Endothelial cell of hepatic sinusoid (primary cell): Measurements from ENCODE around the gene SHROOM4.

Experiments
- in situ Hi-C: cut with HindIII; loops from 2 replicates; pipeline ENCODE4 v1.10.0; 2017; ENCODE audit warnings: low sequenced_read_pairs

SHROOM4 gene

DNA sequence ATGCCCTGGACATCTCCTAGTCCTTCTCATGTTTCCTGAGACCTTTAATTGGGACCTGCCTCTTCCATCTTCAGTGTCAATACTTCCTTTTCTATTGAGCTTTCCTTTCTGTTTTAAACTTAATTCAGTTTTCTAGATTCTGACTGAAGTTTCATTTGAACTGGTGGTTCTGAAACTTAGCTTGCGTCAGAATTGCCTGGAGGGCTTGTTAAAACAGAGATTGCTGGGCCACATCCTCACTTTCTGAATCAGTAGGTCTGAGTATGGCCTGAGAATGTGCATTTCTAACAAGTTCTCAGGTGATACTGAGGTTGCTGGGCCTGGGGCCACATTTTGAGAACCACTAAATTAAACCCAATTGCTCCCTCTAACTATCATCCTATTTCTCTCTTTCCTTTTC, 191.2 kb downstream of the SHROOM4 start:
- in situ Hi-C loops: no loop called here

DNA sequence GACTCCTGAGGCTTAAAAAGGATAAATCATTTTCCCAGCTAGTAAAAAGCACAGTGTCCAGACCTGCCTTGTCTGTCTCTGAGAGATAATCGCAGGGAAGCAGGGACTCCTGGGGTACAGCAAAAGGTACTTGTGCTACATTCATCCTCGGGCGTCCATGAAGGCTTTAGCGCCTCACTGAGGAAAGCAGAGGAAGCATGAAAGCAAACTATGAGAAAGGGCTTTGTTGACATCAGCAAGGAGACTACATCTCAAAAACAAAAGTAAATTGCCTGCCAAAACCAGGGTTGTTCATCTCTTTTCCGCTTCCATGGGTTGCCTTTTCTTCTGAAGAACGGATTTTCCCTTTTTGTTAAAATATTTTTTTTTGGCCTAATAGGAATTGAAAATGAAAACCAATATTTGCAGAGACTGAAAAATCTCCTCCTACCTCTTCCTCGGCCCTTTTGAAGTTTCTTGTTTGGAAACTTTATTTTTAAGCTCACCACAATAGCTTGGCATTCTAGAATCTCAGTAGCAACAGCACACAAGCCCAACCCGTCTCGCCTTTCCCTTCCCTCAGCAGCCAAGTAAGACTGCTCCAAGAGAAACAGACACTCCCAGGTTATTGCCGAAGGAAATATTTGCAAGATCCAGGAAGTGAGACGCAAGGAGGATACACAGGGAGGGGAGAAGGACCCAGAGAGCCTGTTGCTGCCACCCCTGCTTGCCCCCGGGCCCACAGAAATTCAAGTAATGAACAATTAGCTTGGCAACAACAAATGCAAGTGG, 195.0 kb downstream of the SHROOM4 start:
- in situ Hi-C loops: no loop called here

DNA sequence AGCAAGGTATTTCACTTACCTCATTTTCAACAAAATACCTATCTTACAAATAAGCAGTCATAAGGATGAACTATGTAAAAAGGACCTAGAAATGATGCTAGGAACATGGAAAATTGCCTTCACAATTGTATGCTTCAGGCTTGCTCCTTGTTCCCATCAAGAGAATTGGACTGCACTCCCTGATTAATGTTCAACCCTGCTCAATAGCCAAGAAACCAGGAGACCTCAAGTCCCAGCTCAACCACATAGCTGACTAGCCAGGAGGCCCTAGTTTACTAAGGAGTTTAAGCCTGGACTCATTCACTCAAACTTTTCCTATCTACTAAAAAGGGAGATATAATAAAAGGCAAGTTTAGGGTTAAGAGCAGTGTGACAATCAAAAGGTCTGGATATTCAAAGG, 196.8 kb downstream of the SHROOM4 start:
- in situ Hi-C loops: no loop called here

- in situ Hi-C loops: no loop called here
Observed at GRCh38 chrX:50615570-50616158, 198.3 kb downstream of the SHROOM4 start.

DNA sequence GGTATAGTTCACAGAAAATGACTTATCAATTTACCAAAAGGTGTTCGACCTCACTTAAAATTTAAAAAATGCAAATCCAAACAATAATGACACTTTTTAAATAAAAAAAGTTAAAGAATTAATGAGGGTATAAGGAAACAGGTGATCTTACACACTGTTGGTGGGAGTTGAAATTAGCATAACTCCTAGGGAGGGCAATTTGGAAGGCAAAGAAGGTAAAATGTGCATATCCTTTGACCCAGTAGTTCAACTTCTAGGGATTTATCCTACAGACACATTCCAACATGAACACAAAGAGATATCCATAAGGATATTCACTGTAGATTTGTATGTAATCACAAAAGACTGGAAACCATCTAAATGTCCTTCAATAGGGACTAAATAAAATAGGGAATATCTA, 199.5 kb downstream of the SHROOM4 start:
- in situ Hi-C loops: no loop called here

DNA sequence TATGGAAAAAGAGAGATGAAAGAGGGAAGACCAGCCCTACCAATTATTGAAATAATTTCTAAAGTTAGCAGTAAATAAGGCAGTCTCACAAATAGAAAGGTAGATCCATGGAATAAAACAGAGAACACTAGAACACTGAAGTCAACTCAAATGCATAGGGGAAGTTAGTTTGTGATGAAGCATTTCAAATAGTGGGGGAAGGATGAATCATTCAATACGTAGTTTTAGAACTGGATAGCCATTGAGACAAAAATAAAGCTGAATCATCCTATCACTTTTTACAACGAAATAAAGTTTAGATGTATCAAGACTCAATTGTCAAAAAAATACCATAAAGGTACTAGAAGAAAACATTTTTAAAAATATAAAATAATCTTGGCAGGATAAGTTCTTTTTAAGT, 200.1 kb downstream of the SHROOM4 start:
- in situ Hi-C loops: no loop called here

DNA sequence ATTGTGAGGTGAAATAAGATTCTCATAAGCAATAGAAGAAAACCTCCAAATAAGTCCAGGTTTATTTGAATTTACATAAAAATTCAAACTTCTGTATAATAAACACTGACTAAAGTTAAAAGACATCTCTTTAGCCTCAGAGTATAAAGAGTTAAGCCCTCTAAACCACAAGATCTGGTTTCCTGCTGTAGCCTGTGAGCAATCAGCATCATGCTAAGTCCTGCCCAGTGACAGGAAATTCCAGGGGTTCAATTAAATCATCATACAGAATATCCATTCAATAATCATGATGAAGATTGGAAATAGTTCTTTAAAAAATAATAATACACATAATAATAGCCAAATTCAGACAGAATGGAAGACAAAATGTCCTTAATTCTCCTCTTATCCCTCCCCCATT, 204.2 kb downstream of the SHROOM4 start:
- in situ Hi-C loops: no loop called here

DNA sequence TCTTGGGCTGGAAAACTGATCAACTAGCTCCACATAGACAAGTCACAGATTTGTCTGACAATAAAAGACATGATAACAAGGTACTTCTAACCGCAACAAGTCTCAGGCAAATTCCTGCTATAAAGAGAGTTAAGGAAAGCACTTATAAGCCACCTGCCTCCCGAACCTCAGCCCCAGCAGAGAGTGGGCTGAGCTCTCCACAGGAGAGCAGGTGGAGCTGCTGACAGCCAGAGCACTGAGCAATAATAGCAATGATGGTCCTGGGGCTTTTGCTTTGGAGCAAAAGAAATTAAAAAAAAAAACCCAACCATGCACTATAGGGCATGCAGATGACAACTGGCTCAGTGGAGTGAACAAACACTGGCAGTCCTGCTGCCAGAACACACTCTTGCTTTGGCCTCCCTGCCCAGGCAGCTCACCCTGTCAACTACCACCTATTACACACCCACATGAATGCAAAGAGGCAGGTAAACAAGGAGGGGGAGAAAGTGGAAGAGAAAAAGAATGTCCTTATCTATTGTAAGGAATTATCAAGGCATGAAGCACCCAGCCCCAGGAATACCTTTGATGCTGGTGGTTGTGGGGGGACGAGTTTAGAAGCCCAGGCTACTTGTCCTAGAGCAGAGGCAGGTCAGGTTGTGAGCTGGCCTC, 207.6 kb downstream of the SHROOM4 start:
- in situ Hi-C loops: no loop called here

DNA sequence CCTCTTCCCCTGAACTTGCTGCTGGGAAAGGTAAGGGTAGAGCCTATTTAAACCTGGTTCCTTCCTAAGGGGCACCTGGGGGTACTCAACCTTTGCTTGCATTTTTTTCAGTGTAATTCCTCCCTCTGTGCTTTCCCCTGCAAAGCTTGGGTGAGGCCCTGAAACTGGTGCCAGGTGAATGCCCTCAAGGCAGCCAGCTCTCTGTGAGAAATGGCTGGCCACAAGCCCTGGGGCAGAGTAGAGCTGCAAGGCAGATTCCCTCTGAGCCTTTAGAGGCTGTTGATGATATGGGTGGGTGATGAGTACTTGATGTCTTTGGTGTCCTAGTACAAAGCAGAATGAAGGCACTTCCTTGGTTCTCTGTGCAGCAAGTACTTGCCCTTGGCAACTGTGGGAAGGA, 217.9 kb downstream of the SHROOM4 start:
- in situ Hi-C loops: no loop called here

DNA sequence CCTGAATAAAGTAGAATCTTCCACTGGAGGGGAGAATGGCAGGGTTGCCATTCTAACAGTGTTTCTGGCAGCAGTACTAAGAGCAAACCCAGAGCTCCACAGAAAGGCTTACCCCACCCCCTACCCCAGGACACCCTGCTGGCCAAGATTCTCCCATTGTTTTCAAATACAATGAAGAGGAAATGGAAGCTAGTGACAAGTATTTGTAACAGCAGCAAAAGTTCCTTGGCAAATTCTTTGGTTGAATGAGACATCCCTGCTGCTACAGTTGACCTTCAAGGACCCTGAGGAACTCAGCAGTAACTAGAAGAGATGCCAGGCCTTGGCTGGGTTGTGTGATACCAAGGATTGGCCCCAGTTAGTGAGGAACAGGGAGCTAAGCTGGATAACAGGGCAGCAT, 219.2 kb downstream of the SHROOM4 start:
- in situ Hi-C loops: no loop called here

DNA sequence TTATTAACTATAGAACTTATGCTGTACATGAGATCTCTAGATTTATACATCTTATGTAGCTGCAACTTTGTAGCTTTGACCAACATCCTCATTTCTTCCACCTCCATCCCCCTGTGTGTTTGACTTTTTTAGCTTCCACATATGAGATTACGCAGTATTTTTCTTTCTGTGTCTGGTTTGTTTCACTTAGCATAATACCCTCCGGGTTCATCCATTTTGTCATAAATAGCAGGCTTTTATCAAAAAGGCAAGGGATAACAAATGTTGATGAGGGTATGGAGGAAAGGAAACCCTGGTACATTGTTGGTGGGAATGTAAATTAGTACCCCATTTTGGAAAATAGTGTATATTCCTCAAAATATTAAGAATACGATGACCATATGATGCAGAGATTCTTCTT, 227.0 kb downstream of the SHROOM4 start:
- in situ Hi-C loops: no loop called here

- in situ Hi-C loops: no loop called here
Observed at GRCh38 chrX:50586407-50586806, 227.6 kb downstream of the SHROOM4 start.

DNA sequence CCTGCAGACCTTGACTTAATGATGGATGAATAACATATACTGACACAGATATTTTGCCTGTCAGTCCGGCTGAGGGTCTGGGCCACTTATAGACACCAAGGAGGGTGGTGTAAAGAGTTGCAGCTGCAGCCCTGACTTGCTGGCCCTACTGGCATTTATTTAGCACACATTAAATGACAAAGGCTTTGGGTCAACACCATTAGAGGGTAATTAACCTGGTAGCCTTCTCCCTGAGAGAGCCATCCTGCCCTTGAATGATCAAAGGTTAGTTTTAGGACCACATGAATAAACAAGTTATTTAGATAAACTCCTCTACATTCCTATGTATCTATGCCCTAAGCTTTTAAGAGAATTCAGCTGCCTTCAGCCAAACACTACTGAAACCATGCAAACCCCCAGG, 232.6 kb downstream of the SHROOM4 start:
- in situ Hi-C loops: no loop called here

DNA sequence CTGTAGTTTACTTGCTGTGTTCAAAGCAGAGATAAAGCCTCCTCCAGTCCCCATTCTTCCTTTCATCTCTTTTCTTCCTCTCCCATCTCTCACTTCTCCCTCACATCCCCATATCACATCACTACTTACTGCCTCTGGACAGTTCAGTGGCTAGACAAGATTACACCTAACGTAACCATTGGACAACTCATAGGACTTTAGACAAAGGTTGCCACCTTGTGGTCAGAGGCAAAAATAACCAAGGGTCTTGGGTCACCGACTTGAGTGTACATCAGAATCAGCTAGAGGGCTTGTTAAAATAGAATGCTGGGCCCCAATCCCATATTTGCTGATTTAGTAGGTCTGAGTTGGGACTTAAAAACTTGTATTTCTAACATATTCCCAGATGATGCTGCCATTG, 234.0 kb downstream of the SHROOM4 start:
- in situ Hi-C loops: no loop called here

- in situ Hi-C loops: no loop called here
Observed at GRCh38 chrX:50577326-50577725, 236.7 kb downstream of the SHROOM4 start.

DNA sequence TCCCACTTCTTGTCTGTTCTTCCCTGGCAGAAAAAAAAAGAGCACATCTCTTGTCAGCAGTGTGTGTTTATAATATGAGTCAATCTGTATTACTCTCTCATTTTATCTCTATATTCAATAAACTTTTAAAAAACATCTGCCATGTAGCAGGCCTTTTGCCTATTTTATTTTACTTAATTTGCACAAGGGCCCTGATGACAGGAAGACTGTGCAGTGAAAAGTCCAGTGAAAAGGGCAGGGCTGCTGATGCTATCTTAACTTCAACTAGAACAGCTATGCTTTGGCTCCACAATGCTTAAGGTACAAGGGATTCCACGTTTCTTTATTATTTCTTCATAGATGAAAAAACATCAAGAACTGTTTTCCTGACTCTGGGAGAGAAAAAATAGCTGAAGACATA, 246.4 kb downstream of the SHROOM4 start:
- in situ Hi-C loops: no loop called here

DNA sequence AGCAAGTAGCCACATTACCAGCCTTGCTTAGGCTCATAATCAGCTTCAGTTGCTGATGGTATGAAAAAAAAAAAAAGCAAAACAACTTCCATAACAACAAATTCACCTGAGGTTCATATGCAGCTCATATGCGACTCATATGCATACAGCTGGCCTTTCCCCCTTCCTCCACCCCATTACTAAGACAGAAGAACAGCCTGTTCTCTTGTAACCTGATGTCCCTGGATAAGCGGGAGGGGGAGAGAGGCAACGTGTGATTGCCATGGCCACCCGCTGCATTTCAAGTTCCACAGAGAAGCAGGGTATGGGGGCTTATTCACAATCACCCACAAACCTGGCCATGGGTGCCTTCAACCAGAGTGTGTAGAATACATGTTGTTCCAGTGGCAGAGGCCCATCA, 248.3 kb downstream of the SHROOM4 start:
- in situ Hi-C loops: no loop called here
